GM12864 (cell line): ENCODE results near the gene MALAT1.
A peak's percentile ranks its signal among the peaks of the same experiment; 100 is the strongest.
"Not testable (repeated sequence)": the region's sequence is repeated elsewhere in the genome, so short reads cannot be mapped to it uniquely, and the experiment has no call there.

ENCODE experiments used
- DNase-seq: peaks from one replicate; pipeline ENCODE4 v3.0.0-alpha.2; 2011; ENCODE audit warnings: low read depth
- H3K4me3 ChIP-seq: 2 replicates; pipeline ENCODE4 v1.5.1; 2011; ENCODE audit warnings: mild to moderate bottlenecking, low read depth, low read length, control low read depth
- CTCF ChIP-seq: IDR thresholded peaks from 2 replicates; pipeline ENCODE4 v1.5.1; 2011; ENCODE audit warnings: low read depth, mild to moderate bottlenecking, moderate library complexity, low read length, control low read depth, inconsistent platforms; ENCODE audit errors: missing control alignments

MALAT1 gene

GRCh38 chr11:65505466-65506289, 6.8 kb downstream of the MALAT1 start:
- TF ChIP-seq CTCF: no peak
- peak overlapping the region; percentile 71 for H3K4me3 ChIP-seq
- no peak for DNase-seq

- peak overlapping the region; percentile 71; the same call in 1 of the 2 replicates for H3K4me3 ChIP-seq
Measured at GRCh38 chr11:65506290-65506771, 7.5 kb downstream of the MALAT1 start.

GRCh38 chr11:65506772-65507505, 8.1 kb downstream of the MALAT1 start:
- H3K4me3 ChIP-seq: no peak overlapping the region

More at GRCh38 chr11:65506290-65506771, 7.5 kb downstream of the MALAT1 start:
- TF ChIP-seq CTCF: no peak
- DNase-seq: no peak

DNA sequence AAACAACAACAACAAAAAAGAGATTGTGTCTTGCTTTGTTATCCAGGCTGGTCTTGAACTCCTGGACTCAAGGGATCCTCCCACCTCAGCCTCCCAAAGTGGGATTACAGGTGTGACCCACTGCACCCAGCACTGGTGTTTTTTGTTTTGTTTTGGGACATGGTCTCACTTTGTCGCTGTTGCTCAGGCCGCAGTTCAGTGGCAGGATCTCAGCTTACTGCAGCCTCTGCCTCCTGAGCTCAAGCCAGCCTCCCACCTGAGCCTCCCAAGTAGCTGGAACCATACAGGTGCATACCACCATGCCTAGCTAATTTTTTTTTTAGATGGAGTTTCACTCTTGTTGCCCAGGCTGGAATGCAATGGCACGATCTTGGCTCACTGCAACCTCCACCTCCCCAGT, 13.5 kb downstream of the MALAT1 start:
- DNase-seq, H3K4me3 ChIP-seq: not testable (repeated sequence)

More at GRCh38 chr11:65506772-65507505, 8.1 kb downstream of the MALAT1 start:
- no peak for TF ChIP-seq CTCF
- DNase-seq: peak; percentile 88

- DNase-seq: no peak
- no peak overlapping the region for H3K4me3 ChIP-seq
- TF ChIP-seq CTCF: no peak
Measured at GRCh38 chr11:65516135-65516968, 17.5 kb downstream of the MALAT1 start.

- H3K4me3 ChIP-seq, DNase-seq: not testable (repeated sequence)
Measured at GRCh38 chr11:65518941-65519549, 20.2 kb downstream of the MALAT1 start.

DNA sequence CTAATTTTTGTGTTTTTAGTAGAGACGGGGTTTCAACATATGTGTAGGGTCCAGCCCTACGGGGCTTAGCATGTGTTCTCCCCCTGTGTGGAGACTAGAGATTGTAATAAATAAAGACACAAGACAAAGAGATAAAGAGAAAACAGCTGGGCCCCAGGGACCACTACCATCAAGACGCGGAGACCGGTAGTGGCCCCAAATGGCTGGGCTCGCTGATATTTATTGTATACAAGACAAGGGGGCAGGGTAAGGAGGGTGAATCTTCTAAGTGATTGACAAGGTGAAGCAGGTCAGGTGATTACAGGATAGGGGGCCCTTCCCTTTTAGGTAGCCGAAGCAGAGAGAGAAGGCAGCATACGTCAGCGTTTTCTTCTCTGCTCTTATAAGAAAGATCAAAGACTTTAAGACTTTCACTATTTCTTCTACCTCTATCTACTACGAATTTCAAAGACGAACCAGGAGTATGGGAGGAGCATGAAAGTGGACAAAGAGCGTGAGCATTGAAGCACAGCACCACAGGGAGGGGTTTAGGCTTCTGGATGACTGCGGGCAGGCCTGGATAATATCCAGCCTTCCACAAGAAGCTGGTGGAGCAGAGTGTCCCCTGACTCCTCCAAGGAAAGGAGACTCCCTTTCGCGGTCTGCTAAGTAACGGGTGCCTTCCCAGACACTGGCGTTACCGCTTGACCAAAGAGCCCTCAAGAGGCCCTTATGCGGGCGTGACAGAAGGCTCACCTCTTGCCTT, 23.1 kb downstream of the MALAT1 start:
- H3K4me3 ChIP-seq: not testable (repeated sequence)

DNA sequence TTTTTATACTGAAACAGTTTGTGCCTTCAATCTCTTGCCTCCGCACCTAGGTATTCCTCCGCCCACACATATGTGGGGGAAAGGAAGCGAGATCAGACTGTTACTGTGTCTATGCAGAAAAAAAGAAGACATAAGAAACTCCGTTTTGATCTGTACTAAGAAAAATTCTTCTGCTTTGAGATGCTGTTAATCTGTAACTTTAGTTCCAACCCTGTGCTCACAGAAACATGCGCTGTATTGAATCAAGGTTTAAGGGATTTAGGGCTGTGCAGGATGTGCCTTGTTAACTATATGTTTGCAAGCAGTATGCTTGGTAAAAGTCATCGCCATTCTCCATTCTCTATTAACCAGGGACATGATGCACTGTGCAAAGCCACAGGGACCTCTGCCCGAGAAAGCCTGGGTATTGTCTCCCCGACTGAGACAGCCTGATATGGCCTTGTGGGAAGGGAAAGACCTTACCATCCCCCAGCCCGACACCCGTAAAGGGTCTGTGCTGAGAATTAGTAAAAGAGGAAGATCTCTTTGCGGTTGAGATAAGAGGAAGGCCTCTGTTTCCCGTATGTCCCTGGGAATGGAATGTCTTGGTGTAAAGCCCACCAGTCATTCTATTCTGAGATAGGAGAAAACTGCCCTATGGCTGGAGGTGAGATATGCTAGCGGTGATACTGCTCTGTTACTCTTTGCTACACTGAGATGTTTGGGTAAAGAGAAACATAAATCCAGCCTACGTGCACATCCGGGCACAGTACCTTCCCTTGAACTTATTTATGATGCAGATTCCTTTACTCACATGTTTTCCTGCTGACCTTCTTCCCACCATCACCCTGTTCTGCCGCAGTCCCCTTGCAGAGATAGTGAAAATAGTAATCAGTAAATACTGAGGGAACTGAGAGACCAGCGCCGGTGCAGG, 24.1 kb downstream of the MALAT1 start:
- DNase-seq, H3K4me3 ChIP-seq: not testable (repeated sequence)

More for the DNA sequence above, 23.1 kb downstream of the MALAT1 start:
- not testable (repeated sequence) for DNase-seq

- not testable (repeated sequence) for DNase-seq, H3K4me3 ChIP-seq
Measured at GRCh38 chr11:65523631-65523968, 24.8 kb downstream of the MALAT1 start.
